ENCODE results near the gene PROCA1. TPM values are rescaled to one million over a fixed set of nuclear protein-coding genes. Genes with fewer than 3 reads are reported as not detected.

The PROCA1 gene
- total and polyA plus RNA-seq, 9 of the 15 experiments (the other 6 are each of a cell fraction or from before 2014, with no cell fraction given): 0.78 to 16.2 (median 5.6) TPM

GRCh38 chr17:28719021-28719433 lies 7.3 kb upstream of the PROCA1 start (continued):
- TF ChIP-seq ZBTB40 (IDR thresholded peaks at IDR 0.05): no peak; the same call in 1 of the 2 replicates
- no peak for TF ChIP-seq ZBTB40 (CRISPR knock-in tag; IDR thresholded peaks at IDR 0.05)
- TF ChIP-seq NFRKB (IDR thresholded peaks at IDR 0.05; ENCODE audit: low read depth): no peak
- no peak for TF ChIP-seq POLR2AphosphoS2 (IDR thresholded peaks at IDR 0.05; ENCODE audit: low read length)
- TF ChIP-seq EGR1 (conservative IDR thresholded peaks at IDR 0.05): no peak
- no peak for TF ChIP-seq ZNF134 (CRISPR knock-in tag; conservative IDR thresholded peaks at IDR 0.05)
- TF ChIP-seq ZBTB11 (CRISPR knock-in tag; IDR thresholded peaks at IDR 0.05): no peak
- no peak for TF ChIP-seq HOXB6 (CRISPR knock-in tag; IDR thresholded peaks at IDR 0.05; ENCODE audit: borderline replicate concordance)
- no peak for TF ChIP-seq SIN3A (IDR thresholded peaks at IDR 0.05; ENCODE audit: borderline replicate concordance in 2 of 2, control insufficient read depth in 1 of 2, low read depth in 2 of 2, low read length in 2 of 2)
- TF ChIP-seq FOSL1 (tag; conservative IDR thresholded peaks at IDR 0.05): peak; percentile 93
- TF ChIP-seq ARID3B (CRISPR knock-in tag; IDR thresholded peaks at IDR 0.05; ENCODE audit: borderline replicate concordance): no peak
- no peak for TF ChIP-seq MECOM (CRISPR knock-in tag; IDR thresholded peaks at IDR 0.05)
